ENCODE data around the gene DHRSX. TPM values are rescaled to one million over a fixed set of nuclear protein-coding genes. Genes with fewer than 3 reads are reported as not detected.

The DHRSX gene
- total RNA-seq, 2 donors from 2014 or later = 14.8 to 46.5 TPM

GRCh38 chrX:2348211-2348610 is 152.6 kb downstream of the DHRSX start:
- no peaks in the 10 kb centered on the region for H3K36me3 ChIP-seq (replicated peaks in 1 of 2; ENCODE audit: insufficient read depth in 1 of 2, low read depth in 2 of 2)
- DNase-seq (no peak), ATAC-seq (no peak)
- H3K27me3 ChIP-seq = no peaks in the 10 kb centered on the region
- no peak for TF ChIP-seq POLR2A (IDR thresholded peaks at IDR 0.05)
- TF ChIP-seq CTCF (IDR thresholded peaks at IDR 0.05) = no peak
- H3K4me3 ChIP-seq = no peak overlapping the region
- H3K9me3 ChIP-seq = no peaks in the 10 kb centered on the region
- 87 to 94% methylated on average over 5 of the region's 5 CpGs for WGBS, 2 donors
- intact Hi-C loops (cut with DNase I) = no loop called here
- no peaks in the 10 kb centered on the region for H3K4me1 ChIP-seq
- no peak overlapping the region for H3K27ac ChIP-seq

- intact Hi-C loops (cut with DNase I) = no loop called here
- 80 to 84% methylated on average over 7 of the region's 7 CpGs for WGBS, 2 donors
- Histone ChIP-seq H3K27me3 (no peaks in the 10 kb centered on the region), H3K36me3 (replicated peaks in 1 of 2; ENCODE audit: insufficient read depth in 1 of 2, low read depth in 2 of 2) (no peaks in the 10 kb centered on the region), H3K27ac (no peak overlapping the region), H3K4me3 (no peak overlapping the region), H3K9me3 (no peaks in the 10 kb centered on the region), H3K4me1 (peaks cover 7% of the 10 kb centered on the region)
- DNase-seq (no peak), ATAC-seq (no peak)
- TF ChIP-seq CTCF (IDR thresholded peaks at IDR 0.05) = no peak
- no peak for TF ChIP-seq POLR2A (IDR thresholded peaks at IDR 0.05)
These were observed 154.6 kb downstream of the DHRSX start for GRCh38 chrX:2346158-2346557.

GRCh38 chrX:2345562-2345961 is 155.2 kb downstream of the DHRSX start:
- ATAC-seq (no peak), DNase-seq (no peak)
- H3K4me3 ChIP-seq = no peak overlapping the region
- H3K36me3 ChIP-seq (replicated peaks in 1 of 2; ENCODE audit: insufficient read depth in 1 of 2, low read depth in 2 of 2) = no peaks in the 10 kb centered on the region
- peaks cover 7% of the 10 kb centered on the region for H3K4me1 ChIP-seq
- H3K27me3 ChIP-seq = no peaks in the 10 kb centered on the region
- TF ChIP-seq CTCF (IDR thresholded peaks at IDR 0.05) = no peak
- TF ChIP-seq POLR2A (IDR thresholded peaks at IDR 0.05) = no peak
- H3K27ac ChIP-seq = no peak overlapping the region
- WGBS, 2 donors = 96 to 100% methylated on average over 4 of the region's 4 CpGs
- intact Hi-C loops (cut with DNase I) = no loop called here
- H3K9me3 ChIP-seq = no peaks in the 10 kb centered on the region

GRCh38 chrX:2343413-2343812 is 157.4 kb downstream of the DHRSX start:
- 98% methylated on average over 4 of the region's 4 CpGs for WGBS, 2 donors
- H3K27me3 ChIP-seq = no peaks in the 10 kb centered on the region
- DNase-seq = no peak
- no peaks in the 10 kb centered on the region for H3K9me3 ChIP-seq
- ATAC-seq = no peak
- no peaks in the 10 kb centered on the region for H3K36me3 ChIP-seq (replicated peaks in 1 of 2; ENCODE audit: insufficient read depth in 1 of 2, low read depth in 2 of 2)
- intact Hi-C loops (cut with DNase I) = no loop called here
- TF ChIP-seq POLR2A (IDR thresholded peaks at IDR 0.05) (no peak), CTCF (IDR thresholded peaks at IDR 0.05) (no peak)
- no peak overlapping the region for H3K4me3 ChIP-seq
- peaks cover 7% of the 10 kb centered on the region for H3K4me1 ChIP-seq
- H3K27ac ChIP-seq = no peak overlapping the region

- 66 to 68% methylated on average over 6 to 7 of the region's 7 CpGs for WGBS, 2 donors
- DNase-seq (no peak), ATAC-seq (no peak)
- Histone ChIP-seq H3K4me1 (peaks cover 7% of the 10 kb centered on the region), H3K36me3 (replicated peaks in 1 of 2; ENCODE audit: insufficient read depth in 1 of 2, low read depth in 2 of 2) (no peaks in the 10 kb centered on the region), H3K27me3 (no peaks in the 10 kb centered on the region), H3K9me3 (no peaks in the 10 kb centered on the region), H3K27ac (no peak overlapping the region), H3K4me3 (no peak overlapping the region)
- TF ChIP-seq POLR2A (IDR thresholded peaks at IDR 0.05) (no peak), CTCF (IDR thresholded peaks at IDR 0.05) (no peak)
- intact Hi-C loops (cut with DNase I) = no loop called here
These were observed 157.9 kb downstream of the DHRSX start for GRCh38 chrX:2342874-2343273.
